ENCODE results near the gene CYP26B1. TPM values are rescaled to one million over a fixed set of nuclear protein-coding genes. Genes with fewer than 3 reads are reported as not detected.

CYP26B1 gene
- total RNA-seq, 1 donor from 2014 or later, result 1.5 TPM

DNA sequence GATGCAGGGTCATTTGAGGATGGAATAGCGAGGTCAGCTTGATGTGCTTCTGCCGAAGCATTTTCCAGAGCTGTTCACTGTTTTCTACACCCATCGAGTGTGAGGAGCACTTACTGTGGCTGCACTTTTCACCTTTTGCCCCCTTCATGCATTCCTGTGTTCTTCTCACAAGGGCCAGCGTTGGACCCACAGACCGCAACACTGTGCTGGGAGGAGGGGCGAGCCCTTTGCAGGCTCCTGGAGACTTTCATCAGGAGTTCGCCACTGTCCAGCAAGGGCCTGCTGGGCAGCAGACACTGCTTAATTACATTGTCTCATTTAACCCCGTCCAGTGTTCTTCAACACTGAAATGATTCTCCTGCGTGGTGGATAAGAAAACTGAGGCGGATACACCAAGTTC lies 29.9 kb downstream of the CYP26B1 start:
- Histone ChIP-seq H3K36me3 (no peaks in the 10 kb centered on the region), H3K4me1 (no peaks in the 10 kb centered on the region), H3K27me3 (ENCODE audit: low read depth) (peaks cover 48% of the 10 kb centered on the region), H3K9me3 (replicated peaks) (no peaks in the 10 kb centered on the region), H3K27ac (replicated peaks) (no peak overlapping the region), H3K4me3 (no peak overlapping the region)
- intact Hi-C loops (cut with micrococcal nuclease), result no loop called here
- DNase-seq, result no peak
- TF ChIP-seq, protein P1, sequence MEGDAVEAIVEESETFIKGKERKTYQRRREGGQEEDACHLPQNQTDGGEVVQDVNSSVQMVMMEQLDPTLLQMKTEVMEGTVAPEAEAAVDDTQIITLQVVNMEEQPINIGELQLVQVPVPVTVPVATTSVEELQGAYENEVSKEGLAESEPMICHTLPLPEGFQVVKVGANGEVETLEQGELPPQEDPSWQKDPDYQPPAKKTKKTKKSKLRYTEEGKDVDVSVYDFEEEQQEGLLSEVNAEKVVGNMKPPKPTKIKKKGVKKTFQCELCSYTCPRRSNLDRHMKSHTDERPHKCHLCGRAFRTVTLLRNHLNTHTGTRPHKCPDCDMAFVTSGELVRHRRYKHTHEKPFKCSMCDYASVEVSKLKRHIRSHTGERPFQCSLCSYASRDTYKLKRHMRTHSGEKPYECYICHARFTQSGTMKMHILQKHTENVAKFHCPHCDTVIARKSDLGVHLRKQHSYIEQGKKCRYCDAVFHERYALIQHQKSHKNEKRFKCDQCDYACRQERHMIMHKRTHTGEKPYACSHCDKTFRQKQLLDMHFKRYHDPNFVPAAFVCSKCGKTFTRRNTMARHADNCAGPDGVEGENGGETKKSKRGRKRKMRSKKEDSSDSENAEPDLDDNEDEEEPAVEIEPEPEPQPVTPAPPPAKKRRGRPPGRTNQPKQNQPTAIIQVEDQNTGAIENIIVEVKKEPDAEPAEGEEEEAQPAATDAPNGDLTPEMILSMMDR (IDR thresholded peaks at IDR 0.05; ENCODE audit: borderline replicate concordance), result no peak

DNA sequence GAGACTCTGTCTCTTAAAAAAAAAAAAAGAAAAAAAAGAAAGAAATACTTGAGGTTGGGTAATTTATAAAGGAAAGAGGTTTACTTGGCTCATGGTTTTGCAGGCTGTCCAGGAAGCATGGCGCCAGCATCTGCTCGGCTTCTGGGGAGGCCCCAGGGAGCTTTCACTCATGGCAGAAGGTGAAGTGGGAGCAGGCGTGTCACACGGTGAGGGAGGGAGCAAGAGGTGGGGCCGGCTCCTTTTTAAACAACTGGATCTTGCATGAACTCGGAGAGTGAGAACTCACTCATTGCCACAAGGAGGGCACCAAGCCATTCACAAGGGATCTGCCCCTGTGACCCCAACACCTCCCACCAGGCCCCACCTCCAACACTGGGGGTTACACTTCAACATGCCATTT lies 30.6 kb downstream of the CYP26B1 start:
- TF ChIP-seq, protein P1 (IDR thresholded peaks at IDR 0.05; ENCODE audit: borderline replicate concordance), result no peak
- no peak for DNase-seq
- Histone ChIP-seq H3K27me3 (ENCODE audit: low read depth) (peaks cover 44% of the 10 kb centered on the region), H3K4me1 (no peaks in the 10 kb centered on the region), H3K36me3 (no peaks in the 10 kb centered on the region), H3K4me3 (no peak overlapping the region), H3K27ac (replicated peaks) (no peak overlapping the region), H3K9me3 (replicated peaks) (no peaks in the 10 kb centered on the region)
- intact Hi-C loops (cut with micrococcal nuclease), result no loop called here

DNA sequence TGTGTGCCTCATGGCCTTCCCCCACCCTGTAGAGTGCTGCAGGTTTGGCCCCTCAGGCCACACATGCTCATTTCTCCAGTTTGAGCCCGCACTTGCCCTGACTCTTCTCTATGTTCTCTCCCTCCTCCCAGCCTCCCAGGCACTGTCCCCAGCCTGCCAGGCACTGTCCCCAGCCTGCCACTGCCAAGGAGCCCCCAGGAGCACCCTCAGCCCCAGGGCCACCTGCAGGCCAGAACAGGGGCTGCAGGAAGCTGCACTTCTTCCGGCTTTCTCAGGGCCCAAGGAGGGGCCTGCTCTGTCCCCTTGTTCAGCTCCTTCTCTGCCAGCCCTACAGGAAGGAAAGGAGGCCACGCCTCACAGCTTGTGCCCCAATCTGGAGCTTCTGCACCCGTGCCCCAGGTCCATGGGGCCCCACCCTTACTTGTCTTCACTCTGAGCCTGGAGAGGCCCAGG lies 31.6 kb downstream of the CYP26B1 start:
- H3K27ac ChIP-seq (replicated peaks), result no peak overlapping the region
- intact Hi-C loops (cut with micrococcal nuclease), result no loop called here
- no peaks in the 10 kb centered on the region for H3K4me1 ChIP-seq
- no peaks in the 10 kb centered on the region for H3K36me3 ChIP-seq
- H3K27me3 ChIP-seq (ENCODE audit: low read depth), result peaks cover 34% of the 10 kb centered on the region
- H3K9me3 ChIP-seq (replicated peaks), result no peaks in the 10 kb centered on the region
- no peak for DNase-seq
- TF ChIP-seq, protein P1 (IDR thresholded peaks at IDR 0.05; ENCODE audit: borderline replicate concordance), result peak; percentile 20
- no peak overlapping the region for H3K4me3 ChIP-seq

DNA sequence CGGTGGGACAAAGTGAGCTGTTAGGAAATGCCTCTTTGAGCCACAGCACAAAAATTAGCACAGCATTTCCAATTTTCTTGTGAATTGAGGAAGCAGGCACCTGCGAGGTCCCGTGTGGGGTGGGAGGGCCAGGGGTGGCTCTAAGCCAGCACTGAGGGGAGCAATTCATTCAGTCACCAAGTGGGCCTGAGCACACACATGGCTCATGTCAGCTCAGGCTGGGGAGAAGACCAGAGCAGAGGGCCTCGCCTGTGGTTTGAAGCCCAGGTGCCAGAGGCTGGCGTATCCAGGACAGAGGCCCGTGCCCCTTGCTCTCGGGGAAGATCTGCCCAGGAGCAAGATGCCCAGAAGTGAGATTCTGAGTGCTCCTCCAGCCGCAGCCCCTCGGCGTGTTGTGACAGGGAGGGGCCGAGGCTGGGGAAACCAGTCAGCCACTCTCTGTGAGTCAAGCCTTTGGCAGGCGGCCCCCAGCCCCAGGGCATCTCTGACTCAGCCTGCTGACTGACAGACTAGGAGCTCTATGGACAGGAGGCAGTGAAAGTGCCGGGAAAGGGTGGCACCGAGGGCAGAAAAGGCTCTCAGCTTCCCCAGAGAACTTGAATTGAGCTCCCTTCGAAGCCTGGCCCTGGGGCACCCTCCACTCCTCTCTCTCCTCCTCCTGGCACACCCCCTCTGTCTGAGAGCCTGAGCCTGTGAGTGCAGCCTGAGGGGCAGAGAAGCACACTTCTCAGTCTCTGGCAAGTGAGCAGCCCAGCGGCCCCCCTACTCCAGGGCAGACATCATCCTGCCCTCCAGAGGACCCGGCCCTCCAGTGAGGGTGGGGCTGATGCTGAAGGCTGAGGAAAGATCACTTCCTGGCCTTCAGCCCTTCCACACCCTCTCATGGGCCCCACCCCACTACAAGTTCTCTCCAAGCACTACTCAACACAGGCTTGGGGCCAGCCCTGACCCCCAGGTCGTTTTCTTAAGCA lies 32.3 kb downstream of the CYP26B1 start:
- TF ChIP-seq, protein P1 (IDR thresholded peaks at IDR 0.05; ENCODE audit: borderline replicate concordance), result no peak
- Histone ChIP-seq H3K4me3 (no peak overlapping the region), H3K4me1 (no peaks in the 10 kb centered on the region), H3K9me3 (replicated peaks) (no peaks in the 10 kb centered on the region), H3K27ac (replicated peaks) (no peak overlapping the region), H3K27me3 (ENCODE audit: low read depth) (peaks cover 30% of the 10 kb centered on the region), H3K36me3 (no peaks in the 10 kb centered on the region)
- DNase-seq, result no peak
- intact Hi-C loops (cut with micrococcal nuclease), result no loop called here

DNA sequence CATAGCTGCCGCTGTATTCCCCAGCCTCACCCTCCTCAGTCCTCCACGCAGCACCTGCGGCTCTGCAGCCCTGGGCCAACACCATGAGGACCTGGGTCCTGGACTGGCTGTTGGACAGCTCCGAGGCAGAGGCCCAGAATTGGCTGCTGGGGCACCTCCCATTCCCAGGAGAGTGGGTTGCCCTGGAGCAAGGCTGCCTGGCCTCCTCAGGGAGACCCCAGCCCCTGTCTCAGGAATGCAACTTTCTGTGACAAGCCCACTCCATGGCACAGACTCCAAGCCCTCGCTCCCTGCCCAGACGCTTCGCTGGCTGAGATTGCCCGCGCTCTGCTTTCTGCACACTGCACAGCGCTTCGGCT lies 33.0 kb downstream of the CYP26B1 start:
- intact Hi-C loops (cut with micrococcal nuclease), result no loop called here
- H3K27me3 ChIP-seq (ENCODE audit: low read depth), result peaks cover 29% of the 10 kb centered on the region
- H3K9me3 ChIP-seq (replicated peaks), result no peaks in the 10 kb centered on the region
- no peak overlapping the region for H3K27ac ChIP-seq (replicated peaks)
- TF ChIP-seq, protein P1 (IDR thresholded peaks at IDR 0.05; ENCODE audit: borderline replicate concordance), result no peak
- no peak for DNase-seq
- H3K36me3 ChIP-seq, result no peaks in the 10 kb centered on the region
- no peaks in the 10 kb centered on the region for H3K4me1 ChIP-seq
- no peak overlapping the region for H3K4me3 ChIP-seq
